DMS79 treated with DMSO at 0.1 percent for 48 hours (cell line): Measurements from ENCODE around the gene ZSCAN2.
"Not testable (repeated sequence)": the region's sequence is repeated elsewhere in the genome, so short reads cannot be mapped to it uniquely, and the experiment has no call there.

Experiments
- DNase-seq: peaks from one replicate; lab custom pipeline; 2025; lab: John Stamatoyannopoulos, UW

The ZSCAN2 gene

GRCh38 chr15:84600687-84601554, at the start of gene ZSCAN2:
Gene ZSCAN2, plus strand, starts transcription at chr15:84601009. Its CDS starts 2,919 bp downstream, at chr15:84603928.
- DNase-seq, result peak; percentile 69

- not testable (repeated sequence) for DNase-seq
These were observed 49.2 kb upstream of the ZSCAN2 start for GRCh38 chr15:84551624-84552023.

GRCh38 chr15:84552896-84553295, 47.9 kb upstream of the ZSCAN2 start:
- no peak for DNase-seq

- DNase-seq, result not testable (repeated sequence)
These were observed 44.1 kb upstream of the ZSCAN2 start for GRCh38 chr15:84556690-84557089.

GRCh38 chr15:84568021-84568420, 32.8 kb upstream of the ZSCAN2 start:
- not testable (repeated sequence) for DNase-seq

GRCh38 chr15:84570164-84570735, 30.6 kb upstream of the ZSCAN2 start:
- DNase-seq, result no peak

GRCh38 chr15:84572231-84572630, 28.6 kb upstream of the ZSCAN2 start:
- DNase-seq, result no peak

GRCh38 chr15:84575493-84575892, 25.3 kb upstream of the ZSCAN2 start:
- DNase-seq, result no peak

GRCh38 chr15:84577891-84578290, 22.9 kb upstream of the ZSCAN2 start:
- DNase-seq, result not testable (repeated sequence)

- not testable (repeated sequence) for DNase-seq
These were observed 21.5 kb upstream of the ZSCAN2 start for GRCh38 chr15:84579261-84579721.

- not testable (repeated sequence) for DNase-seq
These were observed 19.0 kb upstream of the ZSCAN2 start for GRCh38 chr15:84581676-84582428.

- DNase-seq, result no peak
These were observed 18.1 kb upstream of the ZSCAN2 start for GRCh38 chr15:84582583-84583157.

- not testable (repeated sequence) for DNase-seq
These were observed 16.9 kb upstream of the ZSCAN2 start for GRCh38 chr15:84583921-84584320.

GRCh38 chr15:84586696-84587095, 14.1 kb upstream of the ZSCAN2 start:
- no peak for DNase-seq

GRCh38 chr15:84588053-84588874, 12.5 kb upstream of the ZSCAN2 start:
- peak; percentile 60 for DNase-seq

GRCh38 chr15:84590406-84590805, 10.4 kb upstream of the ZSCAN2 start:
- no peak for DNase-seq

GRCh38 chr15:84591815-84592214, 9.0 kb upstream of the ZSCAN2 start:
- DNase-seq, result no peak

- DNase-seq, result no peak
These were observed 6.1 kb upstream of the ZSCAN2 start for GRCh38 chr15:84594617-84595290.

GRCh38 chr15:84595660-84596059, 5.1 kb upstream of the ZSCAN2 start:
- no peak for DNase-seq

- no peak for DNase-seq
These were observed 3.5 kb upstream of the ZSCAN2 start for GRCh38 chr15:84597296-84597695.

- DNase-seq, result no peak
These were observed 2.6 kb upstream of the ZSCAN2 start for GRCh38 chr15:84598250-84598649.
